Activated CD4-positive, alpha-beta T cell treated with anti-CD3 and anti-CD28 coated beads for 1 hour (primary cell): ENCODE data around the gene EN2.

Experiments used
- DNase-seq: peaks from one replicate; pipeline ENCODE4 v3.0.0-alpha.2; 2020

Gene EN2

GRCh38 chr7:155465761-155466141, 7.8 kb downstream of the EN2 start:
- DNase-seq: no peak

GRCh38 chr7:155466142-155466813, 8.3 kb downstream of the EN2 start:
- no peak for DNase-seq

DNA sequence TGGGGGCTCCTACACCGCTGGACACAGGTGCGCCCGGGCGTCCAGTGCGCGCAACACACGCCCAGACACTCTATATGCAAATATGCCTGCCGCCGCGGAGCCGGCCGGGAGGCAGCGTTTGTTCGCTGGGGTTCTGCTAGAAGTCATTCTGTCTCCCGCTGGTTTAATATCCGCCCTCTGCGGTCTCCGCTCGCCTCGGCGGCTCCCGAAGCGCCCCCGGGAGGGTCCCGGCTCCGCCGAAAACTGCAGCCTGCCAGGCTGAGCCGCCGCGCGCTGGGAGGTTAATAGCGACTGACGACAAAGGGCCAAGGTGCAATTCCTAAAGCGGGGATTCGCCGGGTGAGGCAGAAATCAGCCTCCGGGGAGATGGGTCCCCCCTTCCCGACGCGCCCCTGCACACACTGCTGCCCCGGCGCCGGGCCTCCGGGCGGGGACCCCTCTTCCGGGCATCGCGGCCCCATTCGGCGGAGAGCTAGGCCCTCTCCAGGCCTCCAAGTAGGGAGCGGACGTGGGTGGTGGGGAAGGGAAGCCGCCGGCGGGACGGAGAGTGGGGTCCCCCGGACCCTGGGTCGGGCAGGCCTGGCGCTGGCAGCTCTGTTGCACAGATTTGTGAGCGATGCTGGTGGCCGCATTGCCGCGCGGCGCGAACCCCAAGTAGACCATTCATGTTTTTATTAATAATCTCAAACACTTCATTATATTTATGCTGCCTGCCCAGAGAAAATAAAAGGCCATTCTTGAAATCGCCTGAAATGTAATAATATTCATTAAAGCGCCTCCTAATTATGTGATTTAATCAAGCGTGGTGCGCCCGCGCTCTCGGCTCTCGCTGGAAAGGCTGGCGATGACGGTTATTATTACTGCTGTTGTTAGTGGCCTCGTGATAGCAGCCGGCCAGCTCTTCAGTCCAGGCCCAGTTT, 9.1 kb downstream of the EN2 start:
- no peak for DNase-seq

DNA sequence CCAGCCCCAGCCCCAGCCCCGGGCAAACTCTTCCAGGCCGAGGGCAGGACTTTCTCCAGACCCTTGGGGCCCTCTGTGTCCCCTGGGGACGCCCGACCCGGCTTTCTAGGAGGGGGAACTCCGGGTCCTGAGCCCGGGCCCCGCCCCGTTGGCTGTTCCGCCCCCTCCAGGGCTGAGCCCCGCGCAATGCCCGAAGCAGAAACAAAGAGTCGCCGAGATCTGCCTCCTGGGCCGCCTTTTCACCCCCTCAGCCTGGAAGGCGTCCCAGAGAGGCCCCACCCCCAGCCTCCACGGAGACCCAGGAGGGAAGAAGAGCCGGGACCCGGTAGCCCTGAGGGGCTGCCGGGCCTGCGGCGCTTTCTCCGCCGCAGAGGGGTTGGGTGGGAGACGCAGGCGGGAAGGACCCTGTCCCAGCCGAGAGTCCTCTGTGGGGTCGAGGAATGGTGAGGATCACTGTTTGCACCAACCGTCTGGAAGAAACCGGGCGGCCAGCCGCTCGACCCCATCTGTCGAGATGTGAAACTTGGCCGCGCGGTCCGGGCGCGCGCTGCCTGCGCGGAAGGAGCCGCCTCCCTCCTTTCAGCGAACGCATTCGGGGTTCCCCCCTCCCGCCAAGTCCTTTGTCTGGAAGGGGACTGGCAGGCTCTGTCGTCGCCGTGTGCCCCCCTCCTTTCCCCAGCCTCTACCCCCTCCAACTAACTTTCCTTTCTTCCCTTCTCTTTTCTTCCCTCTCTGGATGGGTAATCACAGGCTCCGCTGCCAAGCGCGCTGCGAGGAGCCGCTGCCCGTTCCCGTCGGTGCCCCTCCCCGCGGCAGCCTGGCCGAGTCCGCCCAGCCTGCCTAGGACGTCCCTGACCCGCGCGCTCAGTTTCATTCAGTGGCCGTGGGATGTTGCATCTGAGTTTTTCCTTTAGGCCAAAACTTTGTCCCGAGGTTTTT, 10.2 kb downstream of the EN2 start:
- no peak for DNase-seq

DNA sequence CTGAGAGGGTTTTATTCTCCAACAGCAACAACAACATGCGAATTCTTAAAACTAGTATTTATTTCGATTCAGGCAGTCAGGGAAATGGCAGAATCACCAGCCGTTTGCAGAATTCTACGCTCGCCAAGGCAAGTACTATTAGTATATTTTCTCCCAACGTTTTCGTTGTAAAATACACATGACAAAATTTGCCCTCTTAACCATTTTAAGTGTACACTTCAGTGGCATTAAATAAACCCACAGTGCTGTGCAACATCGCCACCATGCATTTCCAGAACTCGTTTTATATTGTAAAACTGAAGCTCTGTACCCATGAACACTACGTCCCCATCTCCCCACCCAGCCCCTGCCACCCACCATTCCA, 10.8 kb downstream of the EN2 start:
- DNase-seq: no peak

DNA sequence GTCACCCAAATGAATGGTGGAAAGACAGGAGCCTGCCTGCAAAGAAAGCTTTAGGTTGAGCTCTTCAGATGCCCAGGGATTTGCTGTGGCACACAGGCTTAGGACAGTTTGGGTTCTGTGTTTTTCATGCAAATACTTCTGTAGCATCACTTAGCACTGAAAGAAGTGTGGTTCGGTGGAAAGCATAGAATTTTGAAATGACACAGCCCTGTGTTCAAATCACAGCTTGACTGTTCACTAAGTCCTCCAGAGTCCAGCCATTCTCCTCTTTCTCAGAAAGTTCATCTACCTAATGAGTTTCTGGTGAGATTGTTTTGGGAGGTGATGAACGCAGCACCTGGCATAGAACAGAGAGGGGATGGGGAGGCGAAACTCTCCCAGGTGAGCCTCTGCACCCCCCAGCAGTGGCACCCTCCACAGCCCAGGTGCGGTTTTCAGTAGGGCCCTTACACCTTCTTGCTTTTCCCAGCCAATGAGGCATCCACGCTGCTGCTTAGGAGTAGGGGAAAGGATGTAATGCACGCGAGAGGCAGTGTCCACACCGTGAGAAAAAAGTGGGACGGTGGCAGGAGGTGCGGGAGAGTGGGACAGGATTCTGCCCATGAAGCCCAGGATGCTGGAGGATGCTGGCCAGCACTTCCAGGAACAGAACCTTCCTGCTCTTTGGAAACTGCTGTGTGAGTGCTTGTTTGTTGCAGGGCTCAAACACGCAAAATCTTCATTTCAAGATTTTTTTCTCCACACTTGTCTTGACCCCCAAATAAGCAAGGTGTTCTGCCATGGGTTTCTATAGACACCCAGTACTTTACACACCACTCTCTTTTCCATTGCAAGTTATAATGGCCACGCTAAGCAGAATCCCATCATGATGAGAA, 11.6 kb downstream of the EN2 start:
- DNase-seq: no peak

DNA sequence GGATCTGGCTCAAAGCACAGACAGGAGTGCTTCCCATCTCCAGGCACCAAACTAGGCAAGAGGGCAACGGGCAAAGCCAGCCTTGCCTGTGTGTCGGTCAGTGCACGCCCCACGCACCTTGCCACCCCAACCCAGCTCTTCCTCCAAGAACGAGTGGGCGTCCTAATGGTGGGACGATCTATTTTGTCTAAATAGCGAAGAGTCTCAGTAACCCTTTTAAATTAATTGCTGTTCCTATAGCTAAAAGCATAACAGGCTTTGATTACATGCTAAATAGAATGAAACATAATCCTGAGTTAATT, 12.2 kb downstream of the EN2 start:
- DNase-seq: no peak

GRCh38 chr7:155470686-155471638, 13.0 kb downstream of the EN2 start:
- DNase-seq: no peak

GRCh38 chr7:155471718-155472117, 13.8 kb downstream of the EN2 start:
- DNase-seq: no peak

- no peak for DNase-seq
These were observed 19.5 kb downstream of the EN2 start for GRCh38 chr7:155477476-155477875.

- no peak for DNase-seq
These were observed 23.8 kb downstream of the EN2 start for GRCh38 chr7:155481764-155482163.

GRCh38 chr7:155482511-155483183, 24.7 kb downstream of the EN2 start:
- no peak for DNase-seq

DNA sequence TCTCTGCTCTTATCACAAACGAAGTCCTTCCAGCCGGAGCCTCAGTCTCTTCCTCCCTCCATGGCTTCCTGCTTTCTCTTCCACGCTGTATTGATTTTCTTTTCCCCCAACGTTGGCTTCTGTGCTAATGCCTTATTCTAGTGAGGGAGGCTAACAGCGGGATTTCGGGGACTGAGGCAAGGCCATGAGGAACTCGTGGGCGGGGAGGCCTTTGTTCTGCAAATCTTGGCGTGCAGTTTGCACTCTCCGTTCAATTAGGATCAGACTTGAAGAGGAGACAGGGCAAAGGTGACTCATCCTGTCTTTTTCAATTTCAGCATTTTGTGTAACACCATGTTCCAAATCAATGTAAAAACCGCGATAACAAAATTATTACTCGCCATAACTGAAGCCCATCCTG, 25.3 kb downstream of the EN2 start:
- DNase-seq: no peak

DNA sequence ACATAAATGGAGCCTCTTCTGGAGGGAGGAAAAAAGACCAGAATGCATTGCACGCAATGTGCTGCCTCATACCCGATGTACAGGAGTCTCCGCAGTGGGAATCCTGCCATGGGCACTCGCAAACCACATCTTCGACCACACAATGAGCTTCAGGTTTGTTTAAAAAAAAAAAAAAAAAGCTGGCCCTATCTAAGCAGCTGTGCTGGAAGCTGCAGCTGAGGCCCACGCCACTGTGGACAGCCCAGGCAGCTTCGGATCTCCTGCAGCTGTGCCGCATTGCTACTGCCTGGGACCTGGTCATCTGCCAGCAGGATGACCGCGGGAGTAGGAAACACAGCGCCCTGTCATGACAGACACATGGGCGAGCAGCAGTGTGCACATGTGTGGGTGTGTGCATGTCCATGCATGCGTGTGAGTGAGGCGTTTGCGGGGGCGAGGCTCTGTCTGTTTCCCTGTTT, 26.0 kb downstream of the EN2 start:
- no peak for DNase-seq

- DNase-seq: no peak
These were observed 26.8 kb downstream of the EN2 start for GRCh38 chr7:155484483-155485399.

GRCh38 chr7:155486783-155487508, 29.0 kb downstream of the EN2 start:
- no peak for DNase-seq

- DNase-seq: no peak
These were observed 29.9 kb downstream of the EN2 start for GRCh38 chr7:155487509-155488482.
